ENCODE results near the gene TIMM10B.

TIMM10B gene

GRCh38 chr11:6486256-6486655, 5.0 kb downstream of the TIMM10B start:
- H3K4me2 ChIP-seq (ENCODE audit: low read depth, low read length): no peak overlapping the region
- no peak overlapping the region for H3K9ac ChIP-seq (ENCODE audit: low read length)
- H3K4me1 ChIP-seq (ENCODE audit: low read length): peaks cover 13% of the 10 kb centered on the region
- H3K27ac ChIP-seq (ENCODE audit: low read length): no peak overlapping the region
- no peaks in the 10 kb centered on the region for H4K20me1 ChIP-seq (ENCODE audit: insufficient read depth, low read length)
- 0 out of 2 replicates have a peak, but pooled peaks cover 12% of the 10 kb centered on the region for H3K36me3 ChIP-seq (replicated peaks; ENCODE audit: insufficient read depth, low read length)
- H3K4me3 ChIP-seq (ENCODE audit: low read length): no peak overlapping the region
- no peaks in the 10 kb centered on the region for H3K9me3 ChIP-seq (replicated peaks; ENCODE audit: insufficient read depth, low read length)
- H2AFZ ChIP-seq (ENCODE audit: low read length): no peak overlapping the region
- 0 out of 2 replicates have a peak, but pooled peaks cover 4% of the 10 kb centered on the region for H3F3A ChIP-seq (ENCODE audit: insufficient read depth, low read length)
- H3K79me2 ChIP-seq (ENCODE audit: low read length): peaks cover 26% of the 10 kb centered on the region
- TF ChIP-seq EZH2 (optimal IDR thresholded peaks at IDR 0.05; ENCODE audit: low read depth, low read length) (no peak), EZH2phosphoT487 (IDR thresholded peaks at IDR 0.05; ENCODE audit: low read length) (no peak), CTCF (IDR thresholded peaks at IDR 0.05; ENCODE audit: low read length) (no peak)
- H3K27me3 ChIP-seq (replicated peaks; ENCODE audit: insufficient read depth, low read length): no peaks in the 10 kb centered on the region
- H3K9me2 ChIP-seq (replicated peaks; ENCODE audit: insufficient read depth, low read length): no peaks in the 10 kb centered on the region
- DNase-seq: no peak

GRCh38 chr11:6486938-6487337, 5.6 kb downstream of the TIMM10B start:
- Histone ChIP-seq H4K20me1 (ENCODE audit: insufficient read depth, low read length) (no peaks in the 10 kb centered on the region), H3K4me1 (ENCODE audit: low read length) (peaks cover 13% of the 10 kb centered on the region), H3K9me2 (replicated peaks; ENCODE audit: insufficient read depth, low read length) (no peaks in the 10 kb centered on the region), H3K79me2 (ENCODE audit: low read length) (peaks cover 19% of the 10 kb centered on the region), H3F3A (ENCODE audit: insufficient read depth, low read length) (0 out of 2 replicates have a peak, but pooled peaks cover 4% of the 10 kb centered on the region), H3K9me3 (replicated peaks; ENCODE audit: insufficient read depth, low read length) (no peaks in the 10 kb centered on the region), H3K9ac (ENCODE audit: low read length) (no peak overlapping the region), H3K27me3 (replicated peaks; ENCODE audit: insufficient read depth, low read length) (no peaks in the 10 kb centered on the region), H3K27ac (ENCODE audit: low read length) (no peak overlapping the region), H3K4me2 (ENCODE audit: low read depth, low read length) (no peak overlapping the region), H3K4me3 (ENCODE audit: low read length) (no peak overlapping the region), H2AFZ (ENCODE audit: low read length) (no peak overlapping the region), H3K36me3 (replicated peaks; ENCODE audit: insufficient read depth, low read length) (0 out of 2 replicates have a peak, but pooled peaks cover 12% of the 10 kb centered on the region)
- TF ChIP-seq CTCF (IDR thresholded peaks at IDR 0.05; ENCODE audit: low read length): no peak
- no peak for TF ChIP-seq EZH2phosphoT487 (IDR thresholded peaks at IDR 0.05; ENCODE audit: low read length)
- no peak for TF ChIP-seq EZH2 (optimal IDR thresholded peaks at IDR 0.05; ENCODE audit: low read depth, low read length)
- no peak for DNase-seq

- Histone ChIP-seq H3K4me1 (ENCODE audit: low read length) (no peaks in the 10 kb centered on the region), H3K9ac (ENCODE audit: low read length) (no peak overlapping the region), H4K20me1 (ENCODE audit: insufficient read depth, low read length) (no peaks in the 10 kb centered on the region), H2AFZ (ENCODE audit: low read length) (no peak overlapping the region), H3K9me3 (replicated peaks; ENCODE audit: insufficient read depth, low read length) (no peaks in the 10 kb centered on the region), H3K79me2 (ENCODE audit: low read length) (peaks cover 5% of the 10 kb centered on the region), H3K9me2 (replicated peaks; ENCODE audit: insufficient read depth, low read length) (no peaks in the 10 kb centered on the region), H3F3A (ENCODE audit: insufficient read depth, low read length) (0 out of 2 replicates have a peak, but pooled peaks cover 4% of the 10 kb centered on the region), H3K36me3 (replicated peaks; ENCODE audit: insufficient read depth, low read length) (0 out of 2 replicates have a peak, but pooled peaks cover 5% of the 10 kb centered on the region), H3K4me2 (ENCODE audit: low read depth, low read length) (no peak overlapping the region), H3K4me3 (ENCODE audit: low read length) (no peak overlapping the region), H3K27ac (ENCODE audit: low read length) (no peak overlapping the region), H3K27me3 (replicated peaks; ENCODE audit: insufficient read depth, low read length) (no peaks in the 10 kb centered on the region)
- TF ChIP-seq CTCF (IDR thresholded peaks at IDR 0.05; ENCODE audit: low read length): no peak
- TF ChIP-seq EZH2 (optimal IDR thresholded peaks at IDR 0.05; ENCODE audit: low read depth, low read length): no peak
- no peak for TF ChIP-seq EZH2phosphoT487 (IDR thresholded peaks at IDR 0.05; ENCODE audit: low read length)
- DNase-seq: no peak
Observed at GRCh38 chr11:6488342-6488741, 7.0 kb downstream of the TIMM10B start.

Measured in MM.1S (cell line).